Right renal pelvis (tissue), 4 donors: ENCODE measurements around the gene DTD2. TPM values are rescaled to one million over a fixed set of nuclear protein-coding genes. Genes with fewer than 3 reads are reported as not detected.
"Not testable (repeated sequence)": the region's sequence is repeated elsewhere in the genome, so short reads cannot be mapped to it uniquely, and the experiment has no call there.

ENCODE experiments used
- DNase-seq, 4 donors: peaks; one replicate each; pipeline ENCODE4 v3.0.0-alpha.2; 2013; ENCODE audit warnings: low read depth in 4 of 4, low spot score in 3 of 4, missing footprints in 1 of 4
- polyA plus RNA-seq, 4 donors: library from polyadenylated mRNA; unstranded; fragments of 120-200 nt; gene quantifications; one replicate each; pipeline ENCODE4 v1.2.1, GENCODE V29; 2013; ENCODE audit not compliant: insufficient read length in 4 of 4

The DTD2 gene
- polyA plus RNA-seq, 4 donors = 17.4 to 20.7 (median 19.6) TPM

DNA sequence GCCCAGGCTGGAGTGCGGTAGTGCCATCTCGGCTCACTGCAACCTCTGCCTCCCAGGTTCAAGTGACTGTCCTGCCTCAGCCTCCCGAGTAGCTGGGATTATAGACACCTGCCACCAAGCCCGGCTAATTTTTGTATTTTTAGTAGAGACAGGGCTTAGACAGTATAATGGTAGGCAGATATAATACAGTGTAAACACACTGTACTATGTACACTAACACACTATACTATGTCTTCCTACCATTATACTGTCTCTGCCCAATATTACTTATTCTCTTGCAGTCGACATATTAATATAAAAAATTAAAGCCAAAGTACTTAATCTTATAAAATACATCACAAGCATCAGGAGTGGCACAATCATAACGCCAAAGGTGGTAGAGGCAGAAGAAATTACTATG, 15.0 kb downstream of the DTD2 start:
- DNase-seq = no peak

DNA sequence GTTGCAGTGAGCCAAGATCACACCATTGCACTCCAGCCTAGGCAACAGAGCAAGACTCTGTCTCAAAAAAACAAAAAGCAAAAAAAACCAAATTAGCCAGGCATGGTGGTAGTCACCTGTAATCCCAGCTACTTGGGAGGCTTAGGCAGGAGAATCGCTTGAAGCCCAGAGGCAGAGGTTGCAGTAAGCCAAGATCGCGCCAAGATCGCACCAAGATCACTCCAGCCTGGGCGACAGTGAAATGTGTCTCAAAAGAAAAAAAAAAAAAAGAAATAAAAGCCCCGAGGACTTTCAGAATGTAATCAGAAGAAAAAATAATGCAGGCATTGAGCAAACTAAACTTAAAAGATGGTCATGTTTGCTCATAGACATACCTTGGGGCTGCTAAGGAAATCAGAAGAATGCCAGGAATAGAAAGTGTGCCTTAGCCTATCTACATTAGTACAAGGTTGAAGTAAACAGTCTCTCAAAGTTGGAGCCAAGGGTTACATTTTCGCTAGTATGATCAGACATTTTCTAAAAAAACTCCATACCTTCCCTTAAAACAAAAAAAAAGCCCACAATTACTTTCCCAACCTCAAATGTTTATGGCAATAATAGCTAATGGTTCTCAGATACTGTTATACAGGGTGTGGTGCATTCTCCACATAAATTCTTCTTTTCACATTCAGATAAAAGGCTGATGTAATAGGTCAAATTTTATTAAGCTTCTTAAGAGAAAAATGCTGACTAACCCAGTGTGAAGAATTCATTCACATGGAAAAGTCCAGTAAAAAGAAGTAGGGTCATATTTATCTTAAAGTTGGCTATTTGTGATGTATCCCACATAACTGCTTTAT, 15.8 kb downstream of the DTD2 start:
- no peak for DNase-seq

DNA sequence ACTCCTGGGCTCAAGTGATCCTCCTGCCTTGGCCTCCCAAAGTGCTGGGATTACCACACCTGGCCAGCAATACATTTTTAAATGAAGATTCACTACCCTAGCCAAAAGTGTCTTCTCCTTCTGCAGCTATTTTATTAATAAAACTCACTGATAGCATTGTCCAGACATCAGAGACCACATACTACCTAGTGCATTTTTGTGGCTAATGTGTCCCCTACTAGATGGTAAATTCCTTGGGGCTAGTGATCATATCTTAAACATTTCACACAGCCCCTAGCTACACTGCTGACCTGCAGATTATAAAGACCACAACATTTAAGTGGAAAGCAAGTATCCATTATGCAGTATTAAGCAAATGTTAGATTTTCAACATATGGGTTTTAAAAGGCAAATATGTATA, 17.0 kb downstream of the DTD2 start:
- DNase-seq = no peak

DNA sequence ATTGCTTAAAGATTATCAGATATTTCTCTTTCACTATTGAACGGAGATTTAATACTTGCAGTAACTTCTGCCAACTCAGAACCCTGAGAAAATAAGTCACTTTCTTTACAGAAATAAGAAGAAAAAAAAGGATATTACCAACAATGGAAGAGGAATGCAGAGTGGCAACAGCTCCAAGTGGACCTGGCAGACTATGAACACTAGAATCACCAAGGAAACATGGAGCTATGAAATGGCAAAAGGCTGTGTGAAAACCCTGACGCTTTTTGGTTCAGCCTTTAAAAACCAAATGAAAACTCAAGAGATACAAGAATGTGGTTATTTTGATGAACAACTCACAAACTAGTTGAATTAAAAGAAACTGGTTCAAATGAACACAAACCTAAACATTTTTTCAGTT, 17.7 kb downstream of the DTD2 start:
- DNase-seq = no peak

DNA sequence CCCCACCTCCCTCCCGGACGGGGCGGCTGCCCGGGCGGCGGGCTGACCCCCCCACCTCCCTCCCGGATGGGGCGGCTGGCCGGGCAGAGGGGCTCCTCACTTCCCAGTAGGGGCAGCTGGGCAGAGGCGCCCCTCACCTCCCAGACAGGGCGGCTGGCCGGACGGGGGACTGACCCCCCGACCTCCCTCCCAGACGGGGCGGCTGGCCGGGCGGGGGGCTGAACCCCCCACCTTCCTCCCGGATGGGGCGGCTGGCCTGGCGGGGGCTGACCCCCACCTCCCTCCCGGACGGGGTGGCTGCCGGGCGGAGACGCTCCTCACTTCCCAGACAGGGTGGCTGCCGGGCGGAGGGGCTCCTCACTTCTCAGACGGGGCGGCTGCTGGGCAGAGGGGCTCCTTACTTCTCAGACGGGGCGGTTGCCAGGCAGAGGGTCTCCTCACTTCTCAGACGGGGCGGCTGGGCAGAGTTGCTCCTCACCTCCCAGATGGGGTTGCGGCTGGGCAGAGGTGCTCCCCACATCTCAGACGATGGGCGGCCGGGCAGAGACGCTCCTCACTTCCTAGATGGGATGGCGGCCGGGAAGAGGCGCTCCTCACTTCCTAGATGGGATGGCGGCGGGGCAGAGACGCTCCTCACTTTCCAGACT, 20.1 kb downstream of the DTD2 start:
- DNase-seq = not testable (repeated sequence)

DNA sequence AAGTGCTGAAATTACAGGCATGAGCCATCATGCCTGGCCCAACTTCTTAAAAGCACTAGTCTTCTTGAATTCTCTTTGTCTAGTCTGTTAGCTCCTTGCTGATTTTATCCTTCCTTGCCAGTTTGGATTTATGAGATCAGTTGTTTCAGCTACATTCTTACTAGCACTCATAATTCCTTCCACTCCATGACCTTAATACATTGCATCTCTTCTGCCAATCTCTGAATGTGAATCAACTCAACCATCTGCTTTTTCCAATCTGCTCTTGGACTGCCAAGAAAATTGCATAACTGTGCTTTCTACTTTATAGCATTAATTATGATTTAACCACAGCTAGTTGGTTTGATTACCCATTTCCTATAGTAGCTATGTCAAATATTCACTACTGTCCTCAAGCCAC, 22.0 kb downstream of the DTD2 start:
- DNase-seq = no peak

DNA sequence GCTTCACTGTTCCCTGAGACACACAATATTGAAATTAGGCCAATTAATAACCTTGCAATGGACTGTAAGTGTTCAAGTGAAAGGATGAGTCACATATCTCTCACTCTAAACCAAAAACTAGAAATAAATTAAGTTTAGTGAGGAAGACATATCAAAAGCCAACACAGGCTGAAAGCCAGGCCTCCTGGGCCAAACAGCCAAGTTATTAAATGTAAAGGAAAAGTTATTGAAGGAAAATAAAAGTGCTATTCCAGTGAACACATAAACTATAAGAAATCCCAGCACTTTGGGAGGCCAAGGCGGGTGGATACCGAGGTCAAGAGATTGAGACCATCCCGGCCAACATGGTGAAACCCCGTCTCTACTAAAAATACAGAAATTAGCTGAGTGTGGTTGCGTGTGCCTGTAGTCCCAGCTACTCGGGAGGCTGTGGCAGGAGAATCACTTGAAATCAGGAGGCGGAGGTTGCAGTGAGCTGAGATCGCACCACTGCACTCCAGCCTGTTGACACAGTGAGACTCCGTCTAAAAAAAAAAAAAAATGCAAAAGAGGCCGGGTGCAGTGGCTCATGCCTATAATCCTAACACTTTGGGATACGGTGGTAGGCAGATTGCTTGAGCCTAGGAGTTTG, 26.6 kb downstream of the DTD2 start:
- no peak for DNase-seq

DNA sequence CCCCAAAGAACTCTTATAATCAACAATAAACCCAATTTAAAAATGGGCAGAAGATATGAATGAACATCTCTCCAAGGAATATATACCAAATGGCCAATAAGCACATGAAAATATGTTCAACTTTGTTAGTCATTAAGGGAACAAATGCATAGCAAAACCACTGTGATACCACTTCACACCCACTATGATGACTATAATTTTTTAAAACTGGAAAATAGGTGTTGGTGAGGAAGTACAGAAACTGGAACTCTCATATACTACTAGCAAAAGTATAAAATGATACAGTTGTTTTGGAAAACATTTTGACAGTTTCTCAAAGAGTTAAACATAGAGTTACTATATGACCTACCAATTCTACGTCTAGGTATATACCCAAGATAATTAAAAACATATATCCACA, 27.5 kb downstream of the DTD2 start:
- DNase-seq = no peak

DNA sequence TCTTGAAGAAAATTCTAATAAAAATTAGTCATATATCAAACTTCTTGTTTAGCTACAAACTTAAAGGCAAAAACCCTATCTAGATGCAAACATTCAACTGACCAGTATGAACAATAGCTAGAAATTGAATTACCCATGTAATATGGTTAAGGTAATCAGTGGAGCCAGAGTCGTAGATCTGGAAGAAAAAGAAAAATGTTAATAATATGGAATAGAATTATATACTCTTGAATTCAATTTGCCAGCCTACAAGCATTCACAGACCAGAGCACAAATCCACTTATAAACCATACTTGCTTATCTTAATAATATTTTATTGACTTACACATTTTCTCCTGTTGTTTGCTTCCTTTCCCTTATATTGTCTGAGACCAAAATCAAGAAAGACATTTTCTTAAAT, 29.3 kb downstream of the DTD2 start:
- DNase-seq = no peak

DNA sequence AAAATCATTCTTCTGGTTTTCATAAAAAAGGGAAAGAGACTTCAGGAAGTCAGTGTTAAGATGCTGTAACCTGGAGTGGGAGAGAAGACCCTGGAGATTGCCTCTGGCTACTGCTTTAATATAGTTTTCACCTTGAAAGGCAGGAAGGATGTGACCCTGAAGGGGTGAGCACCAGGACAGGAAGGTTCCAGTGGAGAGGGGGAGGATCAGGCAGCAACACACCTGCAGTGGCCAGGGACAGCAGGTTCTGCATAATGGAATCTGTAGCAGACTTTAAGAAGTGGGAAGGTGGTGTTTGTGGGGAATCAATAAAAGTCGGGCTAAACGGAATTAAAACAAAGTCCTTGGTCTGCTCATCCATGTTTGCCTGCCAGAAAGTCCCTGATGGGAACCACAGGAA, 30.6 kb downstream of the DTD2 start:
- no peak for DNase-seq

DNA sequence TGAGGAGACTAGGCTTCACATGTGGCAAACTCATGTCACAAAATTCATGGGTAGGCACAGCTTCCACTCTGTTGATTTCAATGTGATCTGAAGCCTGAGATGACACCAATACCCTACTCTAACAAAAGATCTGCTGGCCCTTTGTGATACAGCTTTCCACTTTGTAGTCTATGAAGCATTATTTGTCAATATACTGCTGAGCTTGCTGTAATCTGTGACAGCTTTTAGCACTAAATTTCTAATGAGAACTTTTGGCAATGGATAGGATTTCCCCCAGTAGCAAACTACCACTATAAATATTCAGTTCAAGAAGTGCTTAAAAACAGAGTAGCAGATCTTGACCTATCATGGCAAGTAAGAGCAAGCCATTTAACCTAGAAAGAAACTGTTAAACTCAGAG, 31.4 kb downstream of the DTD2 start:
- DNase-seq = no peak

DNA sequence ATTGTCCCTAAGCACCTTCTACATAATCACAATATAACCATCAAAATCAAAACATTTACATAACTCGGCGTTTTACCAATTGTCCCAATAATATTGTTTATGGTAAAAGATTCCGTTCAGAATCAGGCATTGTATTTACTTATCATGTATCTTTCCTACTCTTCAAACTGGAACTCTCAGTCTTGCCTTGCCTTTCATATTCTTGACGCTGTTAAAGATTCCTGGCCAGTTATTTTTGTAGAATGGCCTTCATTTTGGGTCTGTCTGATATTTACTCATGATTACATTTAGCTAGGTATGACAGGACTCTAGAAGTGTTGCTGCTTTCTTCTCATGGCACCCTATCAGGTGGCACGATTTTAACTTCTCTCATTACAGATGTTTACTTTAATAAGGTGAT, 36.1 kb downstream of the DTD2 start:
- no peak for DNase-seq

DNA sequence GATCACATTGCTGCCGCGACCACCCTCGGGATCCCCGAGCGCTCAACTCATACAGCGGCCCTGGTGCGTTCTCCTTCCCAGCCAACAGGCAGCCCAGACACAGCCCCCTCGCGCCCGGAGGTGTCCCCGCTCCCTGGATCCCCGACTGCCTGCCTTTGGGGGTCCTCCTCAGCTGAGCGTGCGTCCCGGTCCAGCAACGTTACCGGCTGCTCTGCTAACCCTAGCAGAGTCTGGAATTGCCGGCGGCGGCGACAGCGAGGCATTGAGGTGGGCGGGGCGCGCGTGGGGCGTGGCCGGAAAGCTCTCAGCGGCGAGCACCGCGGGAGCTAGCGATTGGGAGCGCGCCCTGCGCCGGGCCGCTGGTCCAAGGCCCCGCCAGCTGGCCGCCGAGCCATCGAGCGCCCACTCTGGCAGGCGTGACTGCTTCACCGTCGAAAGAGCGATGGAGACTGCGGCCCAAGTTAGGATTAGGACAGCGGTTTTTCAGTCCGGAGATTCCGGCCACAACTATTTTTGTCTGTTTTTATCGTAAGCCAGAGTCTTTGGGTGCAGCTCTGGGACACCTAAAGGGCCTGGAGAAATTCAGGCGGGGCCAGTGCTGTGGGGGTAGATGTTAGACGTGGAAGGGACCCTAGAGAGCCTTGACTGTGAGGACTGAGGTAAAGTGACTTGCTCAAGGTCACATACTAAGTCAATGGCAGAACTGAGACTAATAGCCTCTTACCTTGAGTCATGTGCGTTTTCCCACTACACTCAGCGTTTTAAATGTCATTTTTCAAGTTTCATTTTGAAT, 36.8 kb downstream of the DTD2 start, which contains the start of gene HEATR5A:
Gene HEATR5A (minus strand): TSS at position 232 of the 793 bp plus-strand sequence. CDS start 17,575 bp downstream, outside the sequence.
- DNase-seq = peak; percentile 87 to 94 (median 89)

DNA sequence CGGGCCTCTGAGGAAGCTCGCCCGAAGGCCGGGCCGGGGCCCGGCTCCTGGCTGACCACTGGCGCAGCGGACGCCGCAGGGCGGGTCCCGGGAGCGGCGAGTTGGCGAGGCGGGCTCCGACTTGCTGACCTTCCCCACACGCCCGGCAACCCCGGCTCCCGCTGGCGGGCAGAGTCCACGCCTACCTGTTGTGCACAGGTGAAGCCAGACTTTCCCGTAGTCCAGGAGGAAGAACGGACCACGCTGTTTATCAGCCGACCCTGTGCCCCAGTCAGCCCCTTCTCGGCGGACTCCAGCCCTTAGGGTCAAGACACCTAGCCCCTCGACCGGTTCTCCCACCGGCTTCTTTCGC, 37.4 kb downstream of the DTD2 start:
- DNase-seq = no peak

DNA sequence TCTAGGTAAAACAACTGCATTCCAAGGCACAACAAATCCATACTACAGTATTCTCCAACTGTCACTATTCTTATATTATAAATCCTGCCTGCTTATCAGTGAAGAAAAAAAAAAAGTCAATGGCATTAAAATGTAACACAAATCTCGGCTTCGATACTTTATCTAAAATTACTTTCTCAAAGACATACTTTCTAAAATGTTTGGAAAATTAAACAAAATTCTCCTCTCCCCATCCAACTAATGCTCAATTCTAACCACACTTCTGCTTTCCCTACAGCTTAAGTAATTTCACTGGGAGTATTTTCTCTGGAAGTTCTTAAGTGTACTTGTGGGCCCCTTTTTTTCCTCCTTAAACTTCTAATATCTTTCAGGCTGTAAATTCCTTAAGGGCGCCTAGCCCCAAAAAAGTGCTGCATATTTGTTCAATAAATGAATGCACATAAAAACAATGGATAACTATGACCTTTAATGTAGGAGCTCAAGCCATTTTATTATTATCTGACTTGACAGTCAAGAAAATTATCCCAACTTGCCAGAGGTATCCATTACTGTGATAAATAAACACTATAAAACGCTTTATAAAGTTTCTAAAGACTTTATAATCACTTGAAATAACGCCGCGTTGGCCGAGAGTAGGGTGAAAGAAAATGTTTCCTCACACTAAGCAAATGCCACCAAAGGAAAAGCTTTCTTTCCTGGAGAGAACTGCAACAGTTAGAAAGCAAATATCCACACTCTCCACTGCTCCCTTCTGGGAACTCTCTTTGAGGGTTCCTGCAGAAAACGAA, 37.9 kb downstream of the DTD2 start:
- peak; percentile 1 to 27 (median 18) for DNase-seq

DNA sequence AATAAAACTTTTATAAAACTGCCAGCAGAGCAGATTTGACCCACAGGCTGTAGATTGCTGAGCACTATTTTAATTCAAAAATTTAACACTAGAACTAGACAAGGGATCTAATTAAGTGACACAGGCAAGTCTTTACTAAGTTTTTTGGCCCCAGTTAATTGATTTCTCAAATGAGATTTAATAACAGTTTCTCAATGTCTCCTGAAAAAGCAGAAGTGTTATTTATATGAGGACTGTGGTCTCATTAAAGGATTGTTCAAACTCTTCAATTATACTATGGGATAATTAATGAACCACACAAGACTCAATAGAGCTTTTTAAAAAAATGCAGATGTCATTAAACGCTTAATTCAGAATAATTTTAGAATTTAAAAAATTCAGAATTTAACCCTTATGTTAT, 38.9 kb downstream of the DTD2 start:
- no peak for DNase-seq

DNA sequence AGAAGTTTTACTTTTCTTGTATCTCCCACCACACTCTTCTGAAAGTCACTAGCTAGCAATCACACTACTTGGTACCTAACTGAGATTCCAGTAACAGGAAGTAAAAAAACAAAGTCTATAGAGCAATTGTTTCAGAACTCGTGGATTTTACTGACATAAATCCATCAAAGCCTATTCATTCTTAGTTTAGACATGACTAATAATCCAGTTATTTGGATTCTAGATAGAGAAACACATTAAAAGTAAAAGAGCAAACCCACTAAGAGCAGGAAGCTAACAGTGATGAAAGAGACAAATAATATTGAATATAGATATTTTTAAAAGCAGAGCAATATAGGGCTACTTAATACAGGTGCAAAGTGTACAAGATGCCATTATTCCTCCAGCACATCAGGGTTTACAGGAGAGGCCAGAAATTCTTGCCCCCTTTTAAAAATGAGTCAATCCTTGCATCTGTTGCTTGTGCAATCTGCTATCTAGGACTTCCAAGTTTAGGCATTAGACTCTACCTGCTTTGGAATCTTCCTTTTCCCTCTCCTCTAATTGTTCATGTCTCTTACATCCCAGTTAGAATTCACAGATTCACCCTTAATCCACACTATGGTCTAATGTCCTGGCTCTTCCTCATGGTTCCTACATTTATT, 43.0 kb downstream of the DTD2 start:
- no peak for DNase-seq

DNA sequence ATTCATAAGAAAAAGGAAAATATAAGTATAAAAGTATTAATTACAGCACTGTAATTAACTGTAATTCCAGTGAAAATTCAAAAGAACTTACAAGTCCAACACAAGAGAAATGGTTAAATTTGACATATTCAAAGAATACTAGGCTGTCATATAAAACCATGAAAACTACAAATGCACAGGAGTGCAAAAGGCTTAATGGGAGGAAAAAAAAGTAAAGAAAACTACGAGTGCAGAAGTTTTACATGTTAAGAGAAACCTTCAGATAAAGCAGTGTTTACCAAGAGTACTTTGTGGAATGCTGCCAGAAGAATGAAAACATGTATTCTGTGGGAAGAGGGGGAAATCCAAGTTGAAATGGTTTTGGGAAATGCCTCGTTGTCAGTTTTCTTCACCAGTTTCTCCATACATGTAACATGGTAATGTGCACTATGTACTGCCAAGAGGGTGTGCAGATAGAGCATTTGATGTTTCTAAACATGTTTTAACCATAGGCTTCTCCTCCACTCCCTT, 46.0 kb downstream of the DTD2 start:
- DNase-seq = no peak

DNA sequence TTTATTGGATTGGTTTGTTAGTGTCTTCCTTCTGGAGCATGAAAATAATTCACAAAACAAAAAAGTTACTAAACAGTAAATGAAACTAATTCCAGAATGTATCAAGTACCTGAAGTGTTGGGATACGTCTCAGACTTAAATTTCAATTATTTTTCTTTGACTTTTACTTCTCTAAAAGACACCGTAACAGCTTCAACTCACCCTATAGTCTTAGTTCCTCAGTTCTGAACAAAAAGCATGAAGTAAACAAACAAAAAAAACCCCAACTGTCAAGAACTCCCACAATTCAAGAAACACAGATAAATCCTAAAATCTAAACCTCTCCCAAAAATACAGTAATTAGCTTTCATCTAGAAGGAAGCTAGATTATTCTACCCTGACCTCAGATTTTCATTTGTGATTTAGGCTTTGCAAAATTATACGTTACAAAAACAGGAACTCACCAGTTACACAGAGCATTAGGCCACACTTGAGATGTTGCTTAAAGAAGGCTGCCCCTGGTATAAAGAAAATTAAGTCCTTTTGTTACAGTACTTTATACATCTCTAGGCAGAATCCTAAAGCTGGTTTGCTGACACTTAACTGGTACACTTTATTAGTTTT, 47.2 kb downstream of the DTD2 start:
- DNase-seq = no peak
